Amygdala (tissue), 56 donors: ENCODE data around the gene MINDY4.

ENCODE experiments used
- DNase-seq, 56 donors: peaks; one replicate each; lab custom pipeline; 2025; lab: John Stamatoyannopoulos, UW

MINDY4 gene

GRCh38 chr7:30765408-30765807 lies 5.8 kb upstream of the MINDY4 start:
- DNase-seq = no peak

GRCh38 chr7:30770845-30771173 lies 408 bp upstream of the MINDY4 start:
- no peak for DNase-seq

GRCh38 chr7:30771880-30772425 lies 736 bp downstream of the MINDY4 start:
- no peak for DNase-seq

GRCh38 chr7:30772984-30773383 lies 1.8 kb downstream of the MINDY4 start:
- DNase-seq = no peak

- DNase-seq = no peak
Observed at GRCh38 chr7:30775992-30776391, 4.8 kb downstream of the MINDY4 start.

- no peak for DNase-seq
Observed at GRCh38 chr7:30776971-30777370, 5.8 kb downstream of the MINDY4 start.

GRCh38 chr7:30778255-30779025 lies 7.2 kb downstream of the MINDY4 start:
- no peak for DNase-seq

GRCh38 chr7:30779574-30779973 lies 8.4 kb downstream of the MINDY4 start:
- DNase-seq = no peak

GRCh38 chr7:30780941-30781340 lies 9.7 kb downstream of the MINDY4 start:
- DNase-seq = peak in 13 of 56 donors; percentile 4 to 55 (median 19)

- no peak for DNase-seq
Observed at GRCh38 chr7:30782690-30783089, 11.5 kb downstream of the MINDY4 start.

- no peak for DNase-seq
Observed at GRCh38 chr7:30785786-30786185, 14.6 kb downstream of the MINDY4 start.

- no peak for DNase-seq
Observed at GRCh38 chr7:30787486-30787885, 16.3 kb downstream of the MINDY4 start.

- no peak for DNase-seq
Observed at GRCh38 chr7:30788640-30789333, 17.6 kb downstream of the MINDY4 start.

- no peak for DNase-seq
Observed at GRCh38 chr7:30789334-30789711, 18.1 kb downstream of the MINDY4 start.

- no peak for DNase-seq
Observed at GRCh38 chr7:30790356-30790755, 19.1 kb downstream of the MINDY4 start.

GRCh38 chr7:30791114-30791513 lies 19.9 kb downstream of the MINDY4 start:
- DNase-seq = no peak

- no peak for DNase-seq
Observed at GRCh38 chr7:30795161-30795948, 24.1 kb downstream of the MINDY4 start.

GRCh38 chr7:30796105-30796869 lies 25.1 kb downstream of the MINDY4 start:
- DNase-seq = no peak

GRCh38 chr7:30797176-30798040 lies 26.2 kb downstream of the MINDY4 start:
- no peak for DNase-seq
